ENCODE data around the gene STRBP. TPM values are rescaled to one million over a fixed set of nuclear protein-coding genes. Genes with fewer than 3 reads are reported as not detected.

Gene STRBP
- total and polyA plus RNA-seq, 2 experiments from 2014 or later, result 1.4 to 2.5 TPM

DNA sequence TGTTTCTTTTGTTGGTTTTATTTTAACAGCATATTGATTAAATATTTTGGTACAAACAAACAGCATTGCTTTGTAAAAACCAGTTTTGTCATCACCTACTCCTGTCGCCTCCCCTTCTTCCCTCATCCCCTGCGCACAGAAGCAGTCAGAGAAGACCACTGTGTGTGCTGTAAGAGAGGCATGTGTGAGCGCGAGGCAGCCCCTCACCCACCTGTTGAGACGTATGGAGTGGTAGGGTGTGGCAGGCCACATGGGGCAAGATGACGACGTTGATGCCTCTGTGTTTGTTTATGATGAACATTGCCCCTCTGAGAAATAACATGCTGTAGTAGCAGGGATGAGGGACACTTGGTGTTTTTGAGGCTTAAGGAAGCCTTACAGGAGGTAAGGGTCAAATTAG, 163.6 kb downstream of the STRBP start:
- Histone ChIP-seq H3K9ac (no peak overlapping the region), H3K9me3 (ENCODE audit: low read depth) (no peaks in the 10 kb centered on the region), H3K4me3 (no peak overlapping the region), H3K4me2 (ENCODE audit: unreplicated experiment) (no peak overlapping the region), H3F3A (ENCODE audit: insufficient read depth) (no peaks in the 10 kb centered on the region), H3K79me2 (ENCODE audit: insufficient read depth) (no peaks in the 10 kb centered on the region), H3K27me3 (replicated peaks; ENCODE audit: insufficient read depth) (no peaks in the 10 kb centered on the region), H3K27ac (no peak overlapping the region), H3K4me1 (ENCODE audit: insufficient read depth) (no peaks in the 10 kb centered on the region), H3K36me3 (ENCODE audit: low read depth) (peaks cover 6% of the 10 kb centered on the region; the same call in 1 of the 2 replicates), H2AFZ (no peak overlapping the region), H4K20me1 (ENCODE audit: insufficient read depth) (no peaks in the 10 kb centered on the region), H3K9me2 (ENCODE audit: insufficient read depth) (no peaks in the 10 kb centered on the region)
- 85% methylated on average over 7 of the region's 7 CpGs for WGBS, 2 experiments (ENCODE audit: low coverage in 1 of 2, low lambda C conversion rate in 2 of 2, missing lambda C conversion rate in 2 of 2)
- no peak for TF ChIP-seq EZH2 (IDR thresholded peaks at IDR 0.05; ENCODE audit: insufficient read depth, poor library complexity, severe bottlenecking)
- TF ChIP-seq EZH2phosphoT487 (IDR thresholded peaks at IDR 0.05; ENCODE audit: insufficient read depth, low read depth), result no peak
- in situ Hi-C loops (cut with MboI), result no loop called here
- no peak for DNase-seq

GRCh38 chr9:123102375-123103113, 165.8 kb downstream of the STRBP start:
- Histone ChIP-seq H3K4me3 (no peak overlapping the region), H3K9ac (no peak overlapping the region), H3K4me2 (ENCODE audit: unreplicated experiment) (no peak overlapping the region), H3K9me2 (ENCODE audit: insufficient read depth) (no peaks in the 10 kb centered on the region), H3K4me1 (ENCODE audit: insufficient read depth) (no peaks in the 10 kb centered on the region), H3K36me3 (ENCODE audit: low read depth) (peaks cover 18% of the 10 kb centered on the region), H3K9me3 (ENCODE audit: low read depth) (no peaks in the 10 kb centered on the region), H4K20me1 (ENCODE audit: insufficient read depth) (no peaks in the 10 kb centered on the region), H3K27ac (no peak overlapping the region), H3K79me2 (ENCODE audit: insufficient read depth) (no peaks in the 10 kb centered on the region), H3F3A (ENCODE audit: insufficient read depth) (no peaks in the 10 kb centered on the region), H3K27me3 (replicated peaks; ENCODE audit: insufficient read depth) (no peaks in the 10 kb centered on the region), H2AFZ (no peak overlapping the region)
- DNase-seq, result no peak
- in situ Hi-C loops (cut with MboI), result no loop called here
- 93 to 96% methylated on average over 3 of the region's 3 CpGs for WGBS, 2 experiments (ENCODE audit: low coverage in 1 of 2, low lambda C conversion rate in 2 of 2, missing lambda C conversion rate in 2 of 2)
- no peak for TF ChIP-seq EZH2 (IDR thresholded peaks at IDR 0.05; ENCODE audit: insufficient read depth, poor library complexity, severe bottlenecking)
- TF ChIP-seq EZH2phosphoT487 (IDR thresholded peaks at IDR 0.05; ENCODE audit: insufficient read depth, low read depth), result no peak

DNA sequence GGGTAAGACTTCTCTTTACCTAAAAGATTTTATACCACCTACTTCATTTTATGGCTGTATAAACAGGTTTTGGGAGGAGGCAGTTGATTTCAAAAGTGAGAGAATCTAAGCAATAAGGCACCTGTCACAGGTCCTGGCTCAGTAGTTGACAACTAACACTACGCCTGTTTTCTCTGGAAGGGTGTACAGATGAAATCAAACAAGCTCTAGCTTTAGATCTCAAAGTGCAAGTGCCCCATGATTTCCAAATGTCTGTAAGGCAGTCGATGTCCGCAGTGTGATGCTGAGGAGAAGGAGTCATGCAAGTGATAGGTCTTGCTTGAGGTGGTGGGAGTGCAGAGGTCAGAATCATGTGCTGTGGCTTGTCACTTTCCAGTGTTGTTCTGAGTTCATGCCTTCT, 168.8 kb downstream of the STRBP start:
- in situ Hi-C loops (cut with MboI), result no loop called here
- Histone ChIP-seq H3K36me3 (ENCODE audit: low read depth) (peaks cover 31% of the 10 kb centered on the region), H3K27ac (no peak overlapping the region), H3K9ac (no peak overlapping the region), H3K4me2 (ENCODE audit: unreplicated experiment) (no peak overlapping the region), H3F3A (ENCODE audit: insufficient read depth) (no peaks in the 10 kb centered on the region), H4K20me1 (ENCODE audit: insufficient read depth) (no peaks in the 10 kb centered on the region), H3K27me3 (replicated peaks; ENCODE audit: insufficient read depth) (no peaks in the 10 kb centered on the region), H3K4me1 (ENCODE audit: insufficient read depth) (no peaks in the 10 kb centered on the region), H3K4me3 (no peak overlapping the region), H3K9me2 (ENCODE audit: insufficient read depth) (no peaks in the 10 kb centered on the region), H3K9me3 (ENCODE audit: low read depth) (no peaks in the 10 kb centered on the region), H3K79me2 (ENCODE audit: insufficient read depth) (no peaks in the 10 kb centered on the region), H2AFZ (no peak overlapping the region)
- TF ChIP-seq EZH2 (IDR thresholded peaks at IDR 0.05; ENCODE audit: insufficient read depth, poor library complexity, severe bottlenecking), result no peak
- TF ChIP-seq EZH2phosphoT487 (IDR thresholded peaks at IDR 0.05; ENCODE audit: insufficient read depth, low read depth), result no peak
- DNase-seq, result no peak
- 95 to 100% methylated on average over 3 of the region's 3 CpGs for WGBS, 2 experiments (ENCODE audit: low coverage in 1 of 2, low lambda C conversion rate in 2 of 2, missing lambda C conversion rate in 2 of 2)

- DNase-seq, result no peak
- Histone ChIP-seq H3K27me3 (replicated peaks; ENCODE audit: insufficient read depth) (no peaks in the 10 kb centered on the region), H3K4me1 (ENCODE audit: insufficient read depth) (no peaks in the 10 kb centered on the region), H3K9me2 (ENCODE audit: insufficient read depth) (no peaks in the 10 kb centered on the region), H3K9ac (no peak overlapping the region), H3K79me2 (ENCODE audit: insufficient read depth) (no peaks in the 10 kb centered on the region), H3K4me3 (no peak overlapping the region), H3F3A (ENCODE audit: insufficient read depth) (no peaks in the 10 kb centered on the region), H3K27ac (no peak overlapping the region), H3K4me2 (ENCODE audit: unreplicated experiment) (no peak overlapping the region), H3K9me3 (ENCODE audit: low read depth) (no peaks in the 10 kb centered on the region), H2AFZ (no peak overlapping the region), H4K20me1 (ENCODE audit: insufficient read depth) (no peaks in the 10 kb centered on the region), H3K36me3 (ENCODE audit: low read depth) (peaks cover 32% of the 10 kb centered on the region)
- in situ Hi-C loops (cut with MboI), result no loop called here
- 94 to 95% methylated on average over 6 of the region's 6 CpGs for WGBS, 2 experiments (ENCODE audit: low coverage in 1 of 2, low lambda C conversion rate in 2 of 2, missing lambda C conversion rate in 2 of 2)
- TF ChIP-seq EZH2 (IDR thresholded peaks at IDR 0.05; ENCODE audit: insufficient read depth, poor library complexity, severe bottlenecking) (no peak), EZH2phosphoT487 (IDR thresholded peaks at IDR 0.05; ENCODE audit: insufficient read depth, low read depth) (no peak)
These were observed 169.3 kb downstream of the STRBP start for GRCh38 chr9:123099042-123099441.
